NOMO-1 (cell line): ENCODE measurements around the gene SRCIN1.

Source experiments
- DNase-seq, 2 experiments: peaks; one replicate each; lab custom pipeline; 2025; ENCODE audit not compliant: unreplicated experiment in 2 of 2; lab: John Stamatoyannopoulos, UW

The SRCIN1 gene

GRCh38 chr17:38617967-38618760 lies 12.4 kb upstream of the SRCIN1 start:
- no peak for DNase-seq

- no peak for DNase-seq
Measured at GRCh38 chr17:38617074-38617860, 11.5 kb upstream of the SRCIN1 start.

- DNase-seq, result no peak
Measured at GRCh38 chr17:38616361-38616760, 10.6 kb upstream of the SRCIN1 start.

GRCh38 chr17:38613981-38614779 lies 8.4 kb upstream of the SRCIN1 start:
- DNase-seq, result no peak

GRCh38 chr17:38613525-38613980 lies 7.8 kb upstream of the SRCIN1 start:
- no peak for DNase-seq

GRCh38 chr17:38611872-38612376 lies 6.2 kb upstream of the SRCIN1 start:
- DNase-seq, result no peak

DNA sequence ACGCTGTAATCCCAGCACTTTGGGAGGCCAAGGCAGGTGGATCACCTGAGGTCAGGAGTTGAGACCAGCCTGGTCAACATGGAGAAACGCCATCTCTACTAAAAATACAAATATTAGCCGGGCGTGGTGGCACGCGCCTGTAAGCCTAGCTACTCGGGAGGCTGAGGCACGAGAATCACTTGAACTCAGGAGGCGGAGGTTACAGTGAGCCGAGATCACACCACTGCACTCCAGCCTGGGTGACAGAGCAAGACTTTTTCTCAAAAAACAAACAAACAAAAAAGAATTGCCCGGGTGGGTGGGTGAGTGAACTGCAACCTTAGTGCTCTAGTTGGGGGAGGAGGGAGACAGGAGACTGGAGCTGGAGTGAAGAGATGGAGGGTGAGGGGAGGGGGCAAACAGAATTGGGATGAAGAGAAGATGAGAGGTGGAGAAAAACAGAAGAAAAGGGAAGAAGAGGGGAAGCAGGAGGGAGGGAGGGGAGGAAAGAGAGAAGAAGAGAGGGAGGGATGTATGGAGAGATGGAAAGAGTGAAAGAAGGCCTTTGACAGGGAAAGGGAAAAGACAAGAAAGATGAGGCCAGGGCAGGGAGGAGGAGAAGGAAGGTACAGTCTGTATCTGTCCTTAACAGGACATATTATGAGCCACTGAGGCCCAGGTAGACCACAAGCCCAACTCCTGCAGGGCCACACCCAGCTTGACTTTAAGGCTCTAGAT lies 5.5 kb upstream of the SRCIN1 start:
- no peak for DNase-seq

DNA sequence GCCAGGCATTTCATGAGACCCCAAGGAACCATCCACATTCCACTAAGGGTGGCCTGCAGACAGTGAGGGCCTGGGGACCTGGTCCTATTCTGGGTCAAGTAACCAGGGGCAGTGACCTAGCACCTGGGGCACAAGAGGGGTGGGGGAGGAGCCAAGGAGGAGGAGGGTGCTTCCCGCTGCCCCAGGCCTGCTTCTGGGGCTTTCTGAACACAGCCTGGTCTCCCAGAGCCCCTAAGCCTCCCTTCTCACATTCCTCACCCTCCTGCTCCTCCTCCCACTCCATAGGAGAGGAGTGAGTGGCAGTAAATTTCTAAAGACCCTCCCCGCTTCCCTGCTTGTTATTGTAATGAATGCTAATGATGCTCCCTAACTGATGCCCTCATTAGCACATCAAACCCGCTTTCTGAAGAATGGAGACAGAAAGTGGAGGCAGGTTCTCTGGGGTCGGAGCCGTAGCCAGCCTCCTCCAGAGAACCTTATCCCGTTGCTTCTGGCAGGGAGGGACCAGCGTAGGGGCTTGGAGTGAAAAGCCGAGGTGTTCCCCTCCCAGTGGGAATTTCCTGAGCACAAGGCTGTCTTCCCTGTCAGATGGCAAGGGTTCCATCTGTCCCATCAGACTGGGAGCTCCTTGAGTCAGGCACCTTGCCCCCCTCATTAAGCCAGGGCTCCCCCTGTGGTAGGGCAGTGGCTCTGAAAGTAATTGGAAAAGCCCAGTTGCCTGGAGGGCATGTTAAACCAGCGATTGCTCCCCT lies 3.7 kb upstream of the SRCIN1 start:
- DNase-seq, result no peak

DNA sequence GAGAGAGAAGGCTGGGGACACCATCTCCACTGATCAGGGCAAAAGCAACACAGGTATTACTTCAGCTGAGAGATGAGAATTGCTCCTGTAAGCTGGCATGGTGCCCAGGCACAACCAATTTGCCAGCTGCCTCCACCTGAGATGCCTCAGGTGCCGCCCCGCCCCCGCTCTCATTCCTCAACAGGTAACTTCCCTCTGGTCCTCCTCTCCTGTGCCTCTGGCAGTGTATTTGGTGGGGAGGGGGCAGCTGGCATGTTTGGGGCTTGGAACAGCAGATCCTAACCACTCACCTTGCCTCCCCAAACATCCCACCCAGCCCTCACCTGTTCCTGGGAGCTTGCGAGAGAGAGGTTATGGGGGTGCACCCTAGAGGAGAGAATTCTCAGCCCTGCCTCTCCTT lies 2.9 kb upstream of the SRCIN1 start:
- no peak for DNase-seq

- DNase-seq, result no peak
Measured at GRCh38 chr17:38606646-38607611, 1.2 kb upstream of the SRCIN1 start.

DNA sequence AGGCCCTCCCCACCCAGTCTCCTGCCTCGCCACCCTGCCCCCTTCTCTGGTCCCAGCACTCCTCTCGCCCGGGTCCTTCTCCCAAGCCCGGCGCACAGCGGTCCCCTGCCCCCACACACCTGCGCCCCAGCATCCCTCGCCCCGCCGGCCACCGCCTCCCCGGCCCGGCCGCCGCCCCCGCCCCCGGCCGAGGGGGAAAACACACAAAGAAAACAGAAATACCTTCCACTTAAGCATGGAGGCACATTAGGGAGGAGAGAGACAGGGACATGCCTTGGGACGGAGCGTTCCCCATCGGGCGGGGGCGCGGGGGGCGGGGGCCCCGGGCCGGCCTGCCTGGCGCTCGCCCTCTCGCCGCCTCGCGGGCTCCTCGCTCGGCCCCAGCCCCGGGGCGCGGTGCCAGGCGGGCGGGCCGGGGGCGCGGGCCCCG lies 326 bp downstream of the SRCIN1 start:
- DNase-seq, result no peak

- no peak for DNase-seq
Measured at GRCh38 chr17:38604479-38605403, 1.0 kb downstream of the SRCIN1 start.

GRCh38 chr17:38603786-38604478 lies 1.8 kb downstream of the SRCIN1 start:
- DNase-seq, result no peak

DNA sequence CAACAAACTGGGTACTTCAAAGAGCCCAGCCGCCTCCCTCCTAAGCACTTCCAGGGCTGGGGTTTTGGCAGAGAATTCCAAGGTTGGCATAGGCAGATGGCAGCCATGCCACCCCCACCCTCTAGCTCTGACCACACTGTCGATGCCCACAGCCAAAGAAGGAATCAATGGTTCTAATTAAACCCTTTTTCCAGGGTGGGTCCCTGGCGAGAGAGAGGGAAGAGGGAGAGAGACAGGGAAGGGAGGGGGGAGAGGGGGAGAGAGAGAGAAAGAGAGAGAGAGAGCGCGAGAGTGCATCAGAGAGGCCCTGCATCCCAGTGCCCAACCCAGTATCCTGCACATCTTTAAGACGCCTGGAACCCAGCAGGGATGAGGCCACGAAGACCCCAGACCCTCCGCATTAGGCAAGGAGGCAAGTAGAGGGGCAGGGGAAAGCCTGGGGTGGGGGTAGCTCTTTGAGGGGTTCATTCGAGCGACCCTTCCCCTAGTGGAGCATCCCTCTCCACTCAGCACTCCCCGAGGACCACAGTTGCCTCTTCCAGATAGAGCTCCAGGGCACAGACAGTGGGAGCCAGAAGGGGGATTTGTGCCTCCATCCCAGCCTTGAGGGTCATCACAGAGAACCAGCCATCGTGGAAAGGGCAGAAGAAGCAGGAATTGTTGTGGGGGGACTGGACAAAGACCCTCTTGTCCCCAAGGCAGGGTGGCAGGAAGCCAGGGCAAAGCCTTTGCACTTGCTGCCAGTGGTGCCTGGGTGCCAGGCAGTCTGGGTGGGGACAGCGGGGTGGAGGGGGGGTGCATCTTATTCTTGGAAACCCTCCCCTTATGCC lies 2.6 kb downstream of the SRCIN1 start:
- DNase-seq, result no peak

- DNase-seq, result no peak
Measured at GRCh38 chr17:38602453-38602852, 3.3 kb downstream of the SRCIN1 start.
